WERI-Rb-1 (cell line): ENCODE results near the gene PLPPR3.

Experiments used
- DNase-seq: peaks from one replicate; pipeline ENCODE4 v3.0.0-alpha.2; 2020
- H3K27ac ChIP-seq: fragments of 250-450 bp; sonication (Bioruptor Pico); 2 replicates; pipeline ENCODE4 v1.5.1; 2020; ENCODE audit warnings: mild to moderate bottlenecking, moderate library complexity
- H3K27me3 ChIP-seq: fragments of 250-450 bp; sonication (Bioruptor Pico); 2 replicates; pipeline ENCODE4 v1.5.1; 2021; ENCODE audit warnings: mild to moderate bottlenecking, low read depth, moderate library complexity; ENCODE audit not compliant: insufficient read depth, severe bottlenecking
- H3K36me3 ChIP-seq: fragments of 250-450 bp; sonication (Bioruptor Pico); 2 replicates; pipeline ENCODE4 v1.5.1; 2020; ENCODE audit warnings: mild to moderate bottlenecking, moderate library complexity
- H3K4me3 ChIP-seq: 2 replicates; pipeline ENCODE4 v1.5.1; 2011; ENCODE audit warnings: low read depth, mild to moderate bottlenecking, control low read depth, low read length
- H3K9me3 ChIP-seq: fragments of 250-450 bp; sonication (Bioruptor Pico); 2 replicates; pipeline ENCODE4 v1.5.1; 2021; ENCODE audit warnings: mild to moderate bottlenecking, moderate library complexity; ENCODE audit not compliant: severe bottlenecking
- CTCF ChIP-seq: IDR thresholded peaks from 2 replicates; pipeline ENCODE4 v1.5.1; 2011; ENCODE audit warnings: low read depth, mild to moderate bottlenecking, control low read depth, inconsistent platforms, low read length

The PLPPR3 gene

GRCh38 chr19:815775-816499 is 5.8 kb downstream of the PLPPR3 start:
- Histone ChIP-seq H3K4me3 (no peak overlapping the region), H3K27ac (no peak overlapping the region), H3K9me3 (no peaks in the 10 kb centered on the region), H3K27me3 (no peaks in the 10 kb centered on the region), H3K36me3 (peaks cover 43% of the 10 kb centered on the region)
- no peak for TF ChIP-seq CTCF
- DNase-seq = no peak

GRCh38 chr19:815079-815774 is 6.5 kb downstream of the PLPPR3 start:
- DNase-seq = no peak
- no peak overlapping the region for H3K4me3 ChIP-seq
- H3K36me3 ChIP-seq = peaks cover 50% of the 10 kb centered on the region
- TF ChIP-seq CTCF = no peak
- no peaks in the 10 kb centered on the region for H3K27me3 ChIP-seq
- no peak overlapping the region for H3K27ac ChIP-seq
- H3K9me3 ChIP-seq = no peaks in the 10 kb centered on the region

GRCh38 chr19:814152-815078 is 7.3 kb downstream of the PLPPR3 start:
- no peak for DNase-seq
- Histone ChIP-seq H3K9me3 (no peaks in the 10 kb centered on the region), H3K27me3 (no peaks in the 10 kb centered on the region), H3K27ac (no peak overlapping the region), H3K4me3 (no peak overlapping the region), H3K36me3 (peaks cover 58% of the 10 kb centered on the region)
- TF ChIP-seq CTCF = no peak

GRCh38 chr19:813219-814151 is 8.3 kb downstream of the PLPPR3 start:
- Histone ChIP-seq H3K4me3 (no peak overlapping the region), H3K36me3 (peaks cover 67% of the 10 kb centered on the region)
- no peak for TF ChIP-seq CTCF

GRCh38 chr19:812747-813218 is 9.0 kb downstream of the PLPPR3 start:
- no peak for DNase-seq
- Histone ChIP-seq H3K27me3 (no peaks in the 10 kb centered on the region), H3K4me3 (no peak overlapping the region), H3K27ac (no peak overlapping the region), H3K36me3 (peaks cover 71% of the 10 kb centered on the region), H3K9me3 (no peaks in the 10 kb centered on the region)
- TF ChIP-seq CTCF = no peak

More at GRCh38 chr19:813219-814151, 8.3 kb downstream of the PLPPR3 start:
- Histone ChIP-seq H3K27ac (no peak overlapping the region), H3K9me3 (no peaks in the 10 kb centered on the region), H3K27me3 (no peaks in the 10 kb centered on the region)
- no peak for DNase-seq
